HG02884 (cell line): ENCODE results near the gene BCAS3.
"Not testable (repeated sequence)": the region's sequence is repeated elsewhere in the genome, so short reads cannot be mapped to it uniquely, and the experiment has no call there.

ENCODE experiments used
- ATAC-seq: cut with Tn5 transposase; IDR thresholded peaks from one replicate; pipeline ENCODE4 v1.9.1; 2021; ENCODE audit warnings: mild to moderate bottlenecking, moderate library complexity; ENCODE audit not compliant: unreplicated experiment

The BCAS3 gene

DNA sequence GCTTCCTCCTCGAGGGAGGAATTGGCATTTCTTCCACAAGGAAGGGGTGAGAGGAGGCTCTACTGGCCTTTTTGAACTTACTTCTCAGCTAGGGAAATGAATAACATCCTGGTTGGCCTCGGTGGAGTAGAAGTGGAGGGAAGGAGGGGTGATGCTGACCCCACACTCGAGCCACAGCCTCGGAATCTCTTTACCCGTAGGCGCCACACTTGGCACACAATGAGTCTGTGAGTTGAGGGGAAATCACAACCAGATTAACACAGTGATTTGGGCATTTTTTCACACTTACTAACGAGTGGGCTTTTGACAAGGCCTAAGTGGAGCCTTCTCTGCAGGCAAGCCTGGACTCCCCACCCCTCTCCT lies 674.7 kb downstream of the BCAS3 start:
- no peak for ATAC-seq

GRCh38 chr17:61352781-61353491 lies 675.3 kb downstream of the BCAS3 start:
- no peak for ATAC-seq

- no peak for ATAC-seq
Measured at GRCh38 chr17:61353615-61354014, 676.0 kb downstream of the BCAS3 start.

- ATAC-seq = no peak
Measured at GRCh38 chr17:61354895-61355874, 677.5 kb downstream of the BCAS3 start.

- not testable (repeated sequence) for ATAC-seq
Measured at GRCh38 chr17:61357061-61357460, 679.4 kb downstream of the BCAS3 start.

DNA sequence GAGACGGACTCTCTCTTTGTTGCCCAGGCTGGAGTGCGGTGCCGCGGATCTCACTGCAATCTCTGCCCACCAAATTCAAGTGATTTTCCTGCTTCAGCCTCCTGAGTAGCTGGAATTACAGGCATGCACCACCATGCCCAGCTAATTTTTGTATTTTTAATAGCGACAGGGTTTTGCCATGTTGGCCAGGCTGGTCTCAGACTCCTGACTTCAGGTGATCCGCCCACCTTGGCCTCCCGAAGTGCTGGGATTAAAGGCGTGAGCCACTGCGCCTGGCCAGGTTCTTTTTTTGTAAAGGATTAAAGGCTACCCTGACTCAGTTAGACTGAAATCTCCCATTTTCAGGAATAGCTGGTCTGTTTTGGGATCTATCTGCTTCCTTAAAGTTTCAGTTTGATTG lies 681.9 kb downstream of the BCAS3 start:
- ATAC-seq = not testable (repeated sequence)

DNA sequence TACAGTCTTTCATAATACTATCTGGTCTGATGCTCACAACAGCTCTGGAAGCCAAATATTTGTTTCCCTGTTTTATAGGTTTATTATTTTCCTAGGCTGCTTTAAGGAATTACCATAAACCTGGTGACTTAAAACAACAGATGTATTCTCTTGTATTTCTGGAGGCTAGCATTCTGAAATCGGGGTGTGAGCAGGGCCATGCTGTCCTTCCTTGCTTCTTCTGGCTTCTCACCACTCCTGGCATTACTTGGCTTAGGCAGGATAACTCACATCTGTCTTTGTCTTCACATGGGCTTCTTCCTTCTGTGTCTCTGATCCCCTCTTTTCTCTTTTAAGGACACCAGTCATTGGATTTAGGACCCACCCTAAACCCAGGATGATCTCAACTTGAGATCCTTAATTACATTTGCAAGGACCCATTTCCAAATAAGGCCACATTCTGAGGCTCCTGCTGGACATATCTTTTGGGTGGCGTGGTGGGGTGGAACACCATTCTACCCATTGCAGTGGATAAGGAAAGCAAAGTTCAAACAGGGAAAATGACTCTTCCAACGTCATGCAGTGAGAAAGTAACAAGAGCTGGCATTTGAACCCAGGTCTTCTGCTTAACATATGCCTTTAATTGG lies 682.8 kb downstream of the BCAS3 start:
- ATAC-seq = no peak

- no peak for ATAC-seq
Measured at GRCh38 chr17:61361084-61361483, 683.4 kb downstream of the BCAS3 start.

DNA sequence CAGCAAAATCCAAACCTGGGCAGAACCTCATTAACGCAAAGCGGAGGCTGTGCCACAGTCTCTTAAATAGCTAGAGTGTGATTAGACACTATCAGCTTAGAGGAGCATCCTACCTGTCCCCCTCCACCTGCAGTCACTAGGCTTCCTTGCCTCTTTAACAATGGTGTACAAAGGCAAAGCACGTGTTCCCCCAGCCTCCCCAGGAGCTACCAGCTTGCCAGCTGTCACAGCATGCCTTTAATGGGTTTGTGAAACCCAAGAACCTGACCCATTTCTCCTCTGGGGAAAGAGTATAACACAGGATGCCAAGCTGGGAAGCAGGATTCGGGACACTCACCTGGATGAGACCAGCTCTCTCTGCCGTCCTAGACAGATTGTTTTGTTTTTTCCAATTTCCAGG lies 684.7 kb downstream of the BCAS3 start:
- no peak for ATAC-seq

DNA sequence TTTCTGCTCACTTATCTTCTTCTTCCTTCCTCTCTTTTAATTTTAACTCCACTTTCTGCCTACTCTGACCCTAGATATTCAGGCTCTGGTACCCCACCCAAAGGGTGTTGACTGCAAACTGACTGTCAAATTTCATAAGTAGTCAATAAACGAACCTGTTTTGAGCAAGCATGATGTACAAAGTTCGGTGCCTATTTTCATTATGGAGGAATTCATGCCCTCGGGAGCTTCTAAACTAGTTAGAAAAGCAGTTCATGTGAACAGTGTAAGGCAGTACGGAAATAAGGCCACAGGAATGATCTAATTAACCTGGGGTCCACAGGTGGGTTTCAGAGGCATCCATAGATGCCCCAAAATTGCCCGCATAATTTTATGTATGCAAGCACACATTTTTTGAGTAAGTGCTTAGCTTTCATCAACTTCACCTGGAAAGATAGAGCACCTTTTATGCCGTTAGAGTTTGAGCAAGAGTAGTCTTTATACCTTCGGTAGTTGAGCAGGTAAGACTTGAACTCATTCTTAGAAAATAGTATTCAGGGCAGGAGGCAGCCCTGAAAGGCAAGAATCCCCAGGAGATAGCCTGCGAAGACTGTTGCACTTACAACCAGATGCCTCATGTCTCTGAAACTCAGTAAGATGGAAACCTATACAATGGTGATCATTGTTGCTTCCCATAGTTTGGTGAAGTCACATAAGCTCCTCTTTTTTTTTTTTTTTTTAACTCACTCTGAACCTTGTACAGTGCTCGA lies 685.4 kb downstream of the BCAS3 start:
- no peak for ATAC-seq

GRCh38 chr17:61363601-61364462 lies 686.2 kb downstream of the BCAS3 start:
- ATAC-seq = no peak

- ATAC-seq = no peak
Measured at GRCh38 chr17:61364463-61364846, 686.8 kb downstream of the BCAS3 start.

GRCh38 chr17:61366076-61366714 lies 688.5 kb downstream of the BCAS3 start:
- ATAC-seq = no peak

DNA sequence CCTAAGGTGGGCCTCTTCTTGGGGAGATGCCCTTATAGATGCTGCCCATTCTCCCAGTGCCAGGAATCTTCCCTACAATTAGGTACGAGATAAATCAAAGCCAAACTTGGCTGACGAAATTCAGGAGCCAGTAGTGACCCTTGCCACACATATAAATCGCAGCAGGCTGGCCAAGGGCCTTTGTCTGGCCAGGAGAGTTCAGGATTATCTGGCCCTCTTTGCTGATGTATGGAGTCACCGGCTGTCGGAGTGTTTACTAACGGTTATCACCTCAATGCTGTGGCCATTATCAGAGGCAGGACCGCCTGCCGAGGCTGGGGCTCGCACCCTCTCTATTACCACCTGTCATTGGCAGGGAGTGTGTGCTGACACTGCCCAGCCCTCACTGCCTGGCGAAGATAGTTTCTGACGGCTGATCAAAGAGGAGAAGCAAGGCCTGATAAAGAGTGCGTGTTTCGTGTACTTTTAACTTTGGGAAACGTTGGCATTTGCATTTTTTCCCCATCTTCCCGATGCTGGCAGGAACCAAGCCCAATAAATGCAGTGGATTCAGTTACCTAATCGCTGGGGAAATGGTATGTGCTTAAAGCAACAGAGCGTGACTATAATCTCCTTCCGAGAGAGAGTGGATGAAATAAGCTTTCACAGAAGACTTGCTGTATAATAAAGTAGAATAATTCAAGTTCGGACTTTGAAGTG lies 689.2 kb downstream of the BCAS3 start:
- ATAC-seq = no peak

DNA sequence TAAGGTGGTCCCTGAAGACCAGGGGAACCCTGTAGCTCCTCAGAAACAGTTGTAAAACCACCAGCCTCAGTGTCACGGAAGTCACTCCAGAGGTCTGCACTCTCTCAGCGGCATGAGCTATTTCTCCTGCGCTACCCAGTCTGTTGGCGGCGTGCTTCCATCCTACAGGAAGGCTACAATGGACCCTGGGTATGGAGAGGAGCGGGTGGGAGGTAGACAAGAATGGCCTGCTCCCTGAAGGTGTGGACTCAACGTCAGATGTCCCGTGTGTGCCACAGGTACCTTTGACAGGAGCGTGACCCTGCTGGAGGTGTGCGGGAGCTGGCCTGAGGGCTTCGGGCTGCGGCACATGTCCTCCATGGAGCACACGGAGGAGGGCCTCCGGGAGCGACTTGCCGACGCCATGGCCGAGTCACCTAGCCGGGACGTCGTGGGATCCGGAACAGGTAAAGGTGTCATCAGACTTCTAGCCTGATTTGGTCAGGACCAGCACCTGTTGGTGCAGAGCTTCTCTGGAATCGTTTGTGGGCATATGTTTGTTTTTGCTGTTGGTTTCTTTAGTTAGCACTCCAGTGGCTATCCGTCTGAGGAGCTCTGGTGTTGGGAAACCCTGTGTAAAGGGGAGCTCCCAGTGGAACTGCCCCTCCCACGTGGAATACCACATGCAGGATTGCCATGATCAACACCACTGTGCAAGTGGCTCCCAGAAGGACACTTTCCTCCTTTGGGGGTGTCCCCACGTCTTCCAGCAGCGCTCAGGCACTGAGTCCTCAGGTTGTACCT lies 690.6 kb downstream of the BCAS3 start:
- no peak for ATAC-seq

GRCh38 chr17:61368832-61369450 lies 691.3 kb downstream of the BCAS3 start:
- ATAC-seq = no peak

DNA sequence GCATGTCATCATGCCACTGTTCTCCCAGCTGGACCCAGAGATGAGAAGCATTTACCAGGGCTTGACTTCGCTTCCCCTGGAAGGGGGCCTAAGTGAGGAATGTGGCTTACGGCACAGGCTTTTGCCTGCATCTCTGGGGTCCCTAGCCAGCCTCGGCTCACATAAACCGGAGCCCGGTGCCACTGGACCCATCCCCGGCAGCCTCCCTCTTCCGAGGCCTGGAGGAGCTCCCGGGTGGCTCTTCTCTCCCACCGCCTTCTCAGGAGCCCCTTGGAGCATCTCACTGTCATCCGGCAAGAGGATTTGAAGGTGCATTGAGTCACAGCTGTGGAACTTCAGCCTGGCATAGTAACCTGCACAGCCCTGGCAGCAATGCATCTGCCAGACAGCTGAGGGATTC lies 692.1 kb downstream of the BCAS3 start:
- ATAC-seq = no peak

GRCh38 chr17:61371179-61371578 lies 693.5 kb downstream of the BCAS3 start:
- no peak for ATAC-seq
